Parathyroid adenoma (tissue), 2 donors: ENCODE data around the gene INTS2.

Experiments
- H2AFZ ChIP-seq: fragments of 300-600 bp; sonication (generic); one replicate; pipeline ENCODE4 v1.7.0; 2017; ENCODE audit warnings: antibody characterized with exemption, mild to moderate bottlenecking
- H3K27ac ChIP-seq: fragments of 300-600 bp; sonication (generic); one replicate; pipeline ENCODE4 v1.7.0; 2017
- H3K27me3 ChIP-seq: fragments of 300-600 bp; sonication (generic); one replicate; pipeline ENCODE4 v1.7.0; 2017; ENCODE audit warnings: low read length; ENCODE audit not compliant: control insufficient read depth, insufficient read depth
- H3K36me3 ChIP-seq: fragments of 300-600 bp; sonication (generic); one replicate; pipeline ENCODE4 v1.7.0; 2017; ENCODE audit warnings: low read length; ENCODE audit not compliant: control insufficient read depth, insufficient read depth
- H3K4me1 ChIP-seq: fragments of 300-600 bp; sonication (generic); one replicate; pipeline ENCODE4 v1.7.0; 2017; ENCODE audit warnings: control low read depth
- H3K4me2 ChIP-seq: fragments of 300-600 bp; sonication (generic); one replicate; pipeline ENCODE4 v1.7.0; 2017; ENCODE audit warnings: low read length
- H3K4me3 ChIP-seq: fragments of 300-600 bp; sonication (generic); one replicate; pipeline ENCODE4 v1.7.0; 2017; ENCODE audit warnings: low read depth, low read length
- H3K79me2 ChIP-seq: fragments of 300-600 bp; sonication (generic); one replicate; pipeline ENCODE4 v1.7.0; 2017; ENCODE audit warnings: control low read depth
- H3K9ac ChIP-seq: fragments of 300-600 bp; sonication (generic); one replicate; pipeline ENCODE4 v1.7.0; 2017; ENCODE audit warnings: mild to moderate bottlenecking
- H3K9me3 ChIP-seq: fragments of 300-600 bp; sonication (generic); one replicate; pipeline ENCODE4 v1.7.0; 2017; ENCODE audit warnings: low read length; ENCODE audit not compliant: control insufficient read depth
- CTCF ChIP-seq: fragments of 300-600 bp; sonication (generic); IDR thresholded peaks from one replicate; pipeline ENCODE4 v1.7.0; 2017; ENCODE audit warnings: antibody characterized with exemption, mild to moderate bottlenecking
- donor health status: primary hyperparathyroidism.

INTS2 gene

GRCh38 chr17:61927208-61928100, at the start of gene INTS2:
Gene INTS2 (minus strand): TSS chr17:61927982. CDS start chr17:61926644, 1,338 bp downstream.
- peak within 1 kb of the TSS; percentile 42 for H3K9ac ChIP-seq

GRCh38 chr17:61974115-61974514, 46.3 kb upstream of the INTS2 start:
- H3K9ac ChIP-seq: no peak overlapping the region
- no peak overlapping the region for H2AFZ ChIP-seq
- no peak for TF ChIP-seq CTCF
- no peaks in the 10 kb centered on the region for H3K36me3 ChIP-seq
- H3K4me2 ChIP-seq: no peak overlapping the region
- peaks cover 4% of the 10 kb centered on the region for H3K79me2 ChIP-seq
- H3K27me3 ChIP-seq: no peaks in the 10 kb centered on the region
- H3K9me3 ChIP-seq: no peaks in the 10 kb centered on the region
- H3K4me3 ChIP-seq: no peak overlapping the region
- H3K4me1 ChIP-seq: no peaks in the 10 kb centered on the region
- no peak overlapping the region for H3K27ac ChIP-seq

More at GRCh38 chr17:61927208-61928100, at the start of gene INTS2:
- Histone ChIP-seq H3K4me3 (peak within 1 kb of the TSS; percentile 68), H3K4me2 (peak within 1 kb of the TSS; percentile 90), H2AFZ (peak within 1 kb of the TSS; percentile 97), H3K4me1 (peaks cover 13% of the 10 kb centered on the region), H3K9me3 (no peaks in the 10 kb centered on the region), H3K27me3 (no peaks in the 10 kb centered on the region), H3K27ac (peak within 1 kb of the TSS; percentile 52), H3K79me2 (no peaks in the 10 kb centered on the region), H3K36me3 (no peaks in the 10 kb centered on the region)
- TF ChIP-seq CTCF: no peak

GRCh38 chr17:61972311-61972710, 44.5 kb upstream of the INTS2 start:
- Histone ChIP-seq H3K4me1 (no peaks in the 10 kb centered on the region), H3K9ac (no peak overlapping the region), H3K79me2 (peaks cover 4% of the 10 kb centered on the region), H3K9me3 (no peaks in the 10 kb centered on the region), H3K4me2 (no peak overlapping the region), H2AFZ (no peak overlapping the region), H3K27me3 (no peaks in the 10 kb centered on the region), H3K36me3 (no peaks in the 10 kb centered on the region), H3K27ac (no peak overlapping the region), H3K4me3 (no peak overlapping the region)
- TF ChIP-seq CTCF: no peak

GRCh38 chr17:61970030-61970429, 42.2 kb upstream of the INTS2 start:
- no peaks in the 10 kb centered on the region for H3K27me3 ChIP-seq
- no peak overlapping the region for H3K27ac ChIP-seq
- H3K4me1 ChIP-seq: no peaks in the 10 kb centered on the region
- no peaks in the 10 kb centered on the region for H3K79me2 ChIP-seq
- H3K4me3 ChIP-seq: no peak overlapping the region
- H3K4me2 ChIP-seq: no peak overlapping the region
- H3K9ac ChIP-seq: no peak overlapping the region
- H3K9me3 ChIP-seq: no peaks in the 10 kb centered on the region
- H2AFZ ChIP-seq: no peak overlapping the region
- H3K36me3 ChIP-seq: no peaks in the 10 kb centered on the region
- TF ChIP-seq CTCF: no peak

GRCh38 chr17:61968757-61969156, 41.0 kb upstream of the INTS2 start:
- Histone ChIP-seq H3K79me2 (no peaks in the 10 kb centered on the region), H3K9ac (no peak overlapping the region), H3K4me2 (no peak overlapping the region), H3K27me3 (no peaks in the 10 kb centered on the region), H3K4me1 (no peaks in the 10 kb centered on the region), H3K36me3 (no peaks in the 10 kb centered on the region), H3K9me3 (no peaks in the 10 kb centered on the region), H3K4me3 (no peak overlapping the region), H3K27ac (no peak overlapping the region), H2AFZ (no peak overlapping the region)
- TF ChIP-seq CTCF: no peak
